Naive B cell (primary cell): ENCODE measurements around the gene ANTXR2. TPM values are rescaled to one million over a fixed set of nuclear protein-coding genes. Genes with fewer than 3 reads are reported as not detected.

Experiments
- ATAC-seq, 2 donors: fragments of 150-1000 bp; cut with Tn5 transposase; 2 replicates each; pipeline ENCODE4 v1.10.0; 2021; ENCODE audit warnings: low read depth in 2 of 2, mild to moderate bottlenecking in 2 of 2, moderate library complexity in 2 of 2
- DNase-seq: peaks from one replicate; pipeline ENCODE4 v3.0.0; 2022
- H3K27ac Mint-ChIP-seq, 6 donors: one replicate each; pipeline ENCODE4 v1.8.0; 2020 to 2022; ENCODE audit warnings: mild to moderate bottlenecking in 6 of 6, mixed read lengths in 6 of 6, moderate library complexity in 5 of 6, inconsistent platforms in 2 of 6
- H3K27me3 Mint-ChIP-seq, 3 donors: one replicate each; pipeline ENCODE4 v1.8.0; 2021 to 2022; ENCODE audit warnings: mixed read lengths in 3 of 3, mild to moderate bottlenecking in 1 of 3
- H3K36me3 Mint-ChIP-seq, 2 donors: one replicate each; pipeline ENCODE4 v1.8.0; 2020 to 2022; ENCODE audit warnings: mixed read lengths in 2 of 2, inconsistent platforms in 1 of 2, mild to moderate bottlenecking in 1 of 2
- H3K4me1 Mint-ChIP-seq, 3 donors: one replicate each; pipeline ENCODE4 v1.8.0; 2020 to 2022; ENCODE audit warnings: mixed read lengths in 3 of 3, inconsistent platforms in 1 of 3, mild to moderate bottlenecking in 1 of 3, moderate library complexity in 1 of 3
- H3K4me3 Mint-ChIP-seq, 8 donors: one replicate each; pipeline ENCODE4 v1.8.0; 2020 to 2022; ENCODE audit warnings: mild to moderate bottlenecking in 8 of 8, mixed read lengths in 8 of 8, moderate library complexity in 8 of 8, inconsistent platforms in 2 of 8
- H3K9me3 Mint-ChIP-seq, 7 donors: one replicate each; pipeline ENCODE4 v1.8.0; 2020 to 2022; ENCODE audit warnings: mixed read lengths in 7 of 7, mild to moderate bottlenecking in 5 of 7, inconsistent platforms in 2 of 7, moderate library complexity in 1 of 7
- polyA plus RNA-seq, 6 donors: library from polyadenylated mRNA; unstranded; fragments of 300-500 nt; fragmentation: Illumina TruSeq; gene quantifications; one replicate each; pipeline ENCODE4 v1.2.3, GENCODE V29; 2021; ENCODE audit warnings: low read depth in 6 of 6

ANTXR2 gene
- polyA plus RNA-seq, 6 donors from 2014 or later = 30.6 to 66.9 (median 51.0) TPM

GRCh38 chr4:79865201-79865597 lies 207.8 kb downstream of the ANTXR2 start:
- H3K9me3 Mint-ChIP-seq = no peaks in the 10 kb centered on the region
- no peak for DNase-seq
- no peak overlapping the region for H3K4me3 Mint-ChIP-seq

GRCh38 chr4:79864500-79865200 lies 208.4 kb downstream of the ANTXR2 start:
- H3K27ac Mint-ChIP-seq = no peak overlapping the region
- no peak overlapping the region for H3K4me3 Mint-ChIP-seq
- no peaks in the 10 kb centered on the region for H3K36me3 Mint-ChIP-seq
- ATAC-seq (no peak), DNase-seq (no peak)
- H3K4me1 Mint-ChIP-seq = no peaks in the 10 kb centered on the region
- no peaks in the 10 kb centered on the region for H3K9me3 Mint-ChIP-seq
- no peaks in the 10 kb centered on the region for H3K27me3 Mint-ChIP-seq

More at GRCh38 chr4:79865201-79865597, 207.8 kb downstream of the ANTXR2 start:
- H3K27ac Mint-ChIP-seq = no peak overlapping the region
- no peaks in the 10 kb centered on the region for H3K4me1 Mint-ChIP-seq
- no peaks in the 10 kb centered on the region for H3K36me3 Mint-ChIP-seq
- H3K27me3 Mint-ChIP-seq = no peaks in the 10 kb centered on the region
- ATAC-seq = no peak

GRCh38 chr4:79863333-79863732 lies 209.7 kb downstream of the ANTXR2 start:
- no peaks in the 10 kb centered on the region for H3K36me3 Mint-ChIP-seq
- no peak for ATAC-seq

GRCh38 chr4:79862821-79863220 lies 210.2 kb downstream of the ANTXR2 start:
- ATAC-seq = no peak
- Mint-ChIP-seq H3K4me1 (no peaks in the 10 kb centered on the region), H3K9me3 (no peaks in the 10 kb centered on the region), H3K36me3 (no peaks in the 10 kb centered on the region), H3K27ac (no peak overlapping the region), H3K27me3 (no peaks in the 10 kb centered on the region), H3K4me3 (no peak overlapping the region)
- DNase-seq = no peak

More at GRCh38 chr4:79863333-79863732, 209.7 kb downstream of the ANTXR2 start:
- Mint-ChIP-seq H3K27ac (no peak overlapping the region), H3K4me1 (no peaks in the 10 kb centered on the region), H3K4me3 (no peak overlapping the region), H3K27me3 (no peaks in the 10 kb centered on the region), H3K9me3 (no peaks in the 10 kb centered on the region)
- no peak for DNase-seq

GRCh38 chr4:79857811-79858210 lies 215.2 kb downstream of the ANTXR2 start:
- no peak overlapping the region for H3K4me3 Mint-ChIP-seq
- no peaks in the 10 kb centered on the region for H3K27me3 Mint-ChIP-seq
- no peaks in the 10 kb centered on the region for H3K9me3 Mint-ChIP-seq
- no peak overlapping the region for H3K27ac Mint-ChIP-seq
- ATAC-seq (no peak), DNase-seq (no peak)
- H3K4me1 Mint-ChIP-seq = no peaks in the 10 kb centered on the region
- no peaks in the 10 kb centered on the region for H3K36me3 Mint-ChIP-seq

GRCh38 chr4:79856196-79856595 lies 216.8 kb downstream of the ANTXR2 start:
- Mint-ChIP-seq H3K9me3 (no peaks in the 10 kb centered on the region), H3K27me3 (no peaks in the 10 kb centered on the region), H3K36me3 (no peaks in the 10 kb centered on the region), H3K4me1 (no peaks in the 10 kb centered on the region), H3K4me3 (no peak overlapping the region), H3K27ac (no peak overlapping the region)
- DNase-seq (no peak), ATAC-seq (no peak)

GRCh38 chr4:79854856-79855502 lies 218.1 kb downstream of the ANTXR2 start:
- Mint-ChIP-seq H3K27me3 (no peaks in the 10 kb centered on the region), H3K4me1 (no peaks in the 10 kb centered on the region), H3K4me3 (no peak overlapping the region), H3K27ac (no peak overlapping the region), H3K36me3 (no peaks in the 10 kb centered on the region), H3K9me3 (no peaks in the 10 kb centered on the region)
- no peak for ATAC-seq
- no peak for DNase-seq

- DNase-seq (no peak), ATAC-seq (no peak)
- Mint-ChIP-seq H3K9me3 (no peaks in the 10 kb centered on the region), H3K4me3 (no peak overlapping the region), H3K4me1 (no peaks in the 10 kb centered on the region), H3K27me3 (peaks cover 0 to 6% (median 0%) of the 10 kb centered on the region in 3 donors), H3K27ac (no peak overlapping the region), H3K36me3 (no peaks in the 10 kb centered on the region)
Observed at GRCh38 chr4:79852305-79852730, 220.7 kb downstream of the ANTXR2 start.

GRCh38 chr4:79851625-79852304 lies 221.3 kb downstream of the ANTXR2 start:
- Mint-ChIP-seq H3K4me3 (no peak overlapping the region), H3K27me3 (peaks cover 0 to 6% (median 0%) of the 10 kb centered on the region in 3 donors), H3K9me3 (peaks cover 0 to 5% (median 0%) of the 10 kb centered on the region in 7 donors), H3K4me1 (no peaks in the 10 kb centered on the region), H3K27ac (no peak overlapping the region), H3K36me3 (no peaks in the 10 kb centered on the region)
- DNase-seq (no peak), ATAC-seq (no peak)

Other genes with a start within 250 kb of the ANTXR2 start
- 1 to 10 TPM in 5 of 6 donors, under 1 TPM in 1; 0.19 to 3.9 (median 2.1) TPM for gene PRDM8, start 124.3 kb upstream of the ANTXR2 start, polyA plus RNA-seq
- gene FGF5, start 193.4 kb upstream of the ANTXR2 start, polyA plus RNA-seq = not detected